BJ (cell line): ENCODE measurements around the gene RBM47. TPM values are rescaled to one million over a fixed set of nuclear protein-coding genes. Genes with fewer than 3 reads are reported as not detected.

ENCODE experiments used
- CTCF ChIA-PET: fragments of 350-600 bp; formaldehyde crosslinking; extraction: SDS; loops from one replicate; lab custom pipeline; 2021; ENCODE audit warnings: antibody characterized with exemption, inconsistent platforms; lab: Yijun Ruan, JAX
- POLR2A ChIA-PET: fragments of 300-600 bp; sonication (Branson Sonifier 250); formaldehyde crosslinking; extraction: SDS; loops from one replicate; lab custom pipeline; 2021; ENCODE audit warnings: antibody characterized with exemption; lab: Charles Lee
- DNase-seq: peaks from one replicate; pipeline ENCODE4 v3.0.0-alpha.2; 2011; ENCODE audit warnings: low read depth
- H3K27me3 ChIP-seq: 2 replicates; pipeline ENCODE4 v1.6.0; 2011; ENCODE audit warnings: low read length; ENCODE audit not compliant: control insufficient read depth, insufficient read depth
- H3K36me3 ChIP-seq: 2 replicates; pipeline ENCODE4 v1.5.1; 2011; ENCODE audit warnings: low read length; ENCODE audit not compliant: control insufficient read depth, insufficient read depth
- H3K4me3 ChIP-seq: 2 replicates; pipeline ENCODE4 v1.5.1; 2011; ENCODE audit warnings: low read depth, mild to moderate bottlenecking, control low read depth, low read length
- CTCF ChIP-seq: IDR thresholded peaks from 2 replicates; pipeline ENCODE4 v1.5.1; 2011; ENCODE audit warnings: low read depth, mild to moderate bottlenecking, control low read depth, inconsistent platforms, low read length, moderate library complexity; ENCODE audit not compliant: insufficient read depth
- polyA plus RNA-seq: library from polyadenylated mRNA; depleted of rRNA; stranded (reverse); fragments of >200 nt; gene quantifications from 2 replicates; pipeline ENCODE4 v1.2.3, GENCODE V29; 2011

RBM47 gene
- polyA plus RNA-seq, 1 experiment: 0.52 TPM

GRCh38 chr4:40536032-40536431 is 93.6 kb downstream of the RBM47 start:
- H3K36me3 ChIP-seq: no peaks in the 10 kb centered on the region
- ChIA-PET POLR2A (no interaction called here), CTCF (no interaction called here)
- H3K27me3 ChIP-seq: no peaks in the 10 kb centered on the region
- no peak overlapping the region for H3K4me3 ChIP-seq
- DNase-seq: no peak
- no peak for TF ChIP-seq CTCF

GRCh38 chr4:40531636-40532023 is 98.0 kb downstream of the RBM47 start:
- H3K4me3 ChIP-seq: no peak overlapping the region
- no peak for DNase-seq
- H3K27me3 ChIP-seq: no peaks in the 10 kb centered on the region
- ChIA-PET POLR2A (no interaction called here), CTCF (interaction anchor here (1.9 kb wide), 1 partner anchor 14 kb away, joined by 5 read pairs; no protein-coding TSS in a partner anchor)
- no peak for TF ChIP-seq CTCF
- H3K36me3 ChIP-seq: no peaks in the 10 kb centered on the region

- DNase-seq: no peak
- POLR2A ChIA-PET: no interaction called here
- CTCF ChIA-PET: interaction anchor here (1.9 kb wide), 1 partner anchor 14 kb away, joined by 5 read pairs; no protein-coding TSS in a partner anchor
- Histone ChIP-seq H3K36me3 (no peaks in the 10 kb centered on the region), H3K27me3 (no peaks in the 10 kb centered on the region), H3K4me3 (no peak overlapping the region)
- TF ChIP-seq CTCF: no peak
These were observed 98.6 kb downstream of the RBM47 start for GRCh38 chr4:40530961-40531635.

- no peak overlapping the region for H3K4me3 ChIP-seq
- POLR2A ChIA-PET: no interaction called here
- CTCF ChIA-PET: no interaction called here
These were observed 102.9 kb downstream of the RBM47 start for GRCh38 chr4:40526741-40527140.

More at GRCh38 chr4:40526741-40527140, 102.9 kb downstream of the RBM47 start:
- no peak for TF ChIP-seq CTCF
- DNase-seq: no peak
- Histone ChIP-seq H3K36me3 (no peaks in the 10 kb centered on the region), H3K27me3 (no peaks in the 10 kb centered on the region)
